Lower leg skin (tissue), 4 donors: ENCODE measurements around the gene LCT. TPM values are rescaled to one million over a fixed set of nuclear protein-coding genes. Genes with fewer than 3 reads are reported as not detected.
A peak's percentile ranks its signal among the peaks of the same experiment; 100 is the strongest.

Source experiments
- DNase-seq, 2 donors: peaks; one replicate each; pipeline ENCODE4 v3.0.0-alpha.2; 2019; ENCODE audit warnings: low spot score in 2 of 2
- H3K4me3 ChIP-seq: fragments of 200-600 bp; sonication (generic); 2 replicates; pipeline ENCODE4 v1.5.1; 2017; ENCODE audit warnings: mild to moderate bottlenecking, low read depth; ENCODE audit not compliant: poor library complexity, severe bottlenecking
- POLR2A ChIP-seq, 2 donors: fragments of 450-650 bp; IDR thresholded peaks; one replicate each; pipeline ENCODE4 v1.6.1; 2016 to 2017; ENCODE audit warnings: antibody characterized with exemption in 2 of 2, mild to moderate bottlenecking in 1 of 2, moderate library complexity in 1 of 2
- WGBS, 2 donors: methylation state at CpG; one replicate each; pipeline ENCODE4 v1.1.5; 2018; 5-methylcytosine and 5-hydroxymethylcytosine counted together
- intact Hi-C: fragments of 100-400 bp; cut with DNase I; formaldehyde crosslinking; loops from one replicate; pipeline ENCODE4 v1.15.0; 2023; ENCODE audit warnings: low total_unique reads
- total RNA-seq, 4 donors: library from RNA; depleted of rRNA; stranded (reverse); fragments of >200 nt; gene quantifications; one replicate each; pipeline ENCODE4 v1.1.0, GENCODE V29; 2016
- TF ChIP-seq, protein P1 (sequence below), 3 donors: fragments of 450-650 bp; IDR thresholded peaks; one replicate each; pipeline ENCODE4 v1.5.1; 2016; ENCODE audit warnings: antibody characterized with exemption in 3 of 3, mild to moderate bottlenecking in 3 of 3, moderate library complexity in 2 of 3

Gene LCT
- total RNA-seq, 4 donors from 2014 or later, result 0.03 to 0.15 TPM; not detected in 2

GRCh38 chr2:135792401-135793150 lies 44.4 kb downstream of the LCT start:
- DNase-seq, result peak in 1 of 2 donors; percentile 67
- intact Hi-C loops, result no loop called here
- no peak overlapping the region for H3K4me3 ChIP-seq
- 74 to 84% methylated on average over 7 of the region's 7 CpGs for WGBS, 2 donors
- no peak for TF ChIP-seq POLR2A (IDR thresholded peaks at IDR 0.05)
- TF ChIP-seq, protein P1, sequence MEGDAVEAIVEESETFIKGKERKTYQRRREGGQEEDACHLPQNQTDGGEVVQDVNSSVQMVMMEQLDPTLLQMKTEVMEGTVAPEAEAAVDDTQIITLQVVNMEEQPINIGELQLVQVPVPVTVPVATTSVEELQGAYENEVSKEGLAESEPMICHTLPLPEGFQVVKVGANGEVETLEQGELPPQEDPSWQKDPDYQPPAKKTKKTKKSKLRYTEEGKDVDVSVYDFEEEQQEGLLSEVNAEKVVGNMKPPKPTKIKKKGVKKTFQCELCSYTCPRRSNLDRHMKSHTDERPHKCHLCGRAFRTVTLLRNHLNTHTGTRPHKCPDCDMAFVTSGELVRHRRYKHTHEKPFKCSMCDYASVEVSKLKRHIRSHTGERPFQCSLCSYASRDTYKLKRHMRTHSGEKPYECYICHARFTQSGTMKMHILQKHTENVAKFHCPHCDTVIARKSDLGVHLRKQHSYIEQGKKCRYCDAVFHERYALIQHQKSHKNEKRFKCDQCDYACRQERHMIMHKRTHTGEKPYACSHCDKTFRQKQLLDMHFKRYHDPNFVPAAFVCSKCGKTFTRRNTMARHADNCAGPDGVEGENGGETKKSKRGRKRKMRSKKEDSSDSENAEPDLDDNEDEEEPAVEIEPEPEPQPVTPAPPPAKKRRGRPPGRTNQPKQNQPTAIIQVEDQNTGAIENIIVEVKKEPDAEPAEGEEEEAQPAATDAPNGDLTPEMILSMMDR (IDR thresholded peaks at IDR 0.05), result no peak

DNA sequence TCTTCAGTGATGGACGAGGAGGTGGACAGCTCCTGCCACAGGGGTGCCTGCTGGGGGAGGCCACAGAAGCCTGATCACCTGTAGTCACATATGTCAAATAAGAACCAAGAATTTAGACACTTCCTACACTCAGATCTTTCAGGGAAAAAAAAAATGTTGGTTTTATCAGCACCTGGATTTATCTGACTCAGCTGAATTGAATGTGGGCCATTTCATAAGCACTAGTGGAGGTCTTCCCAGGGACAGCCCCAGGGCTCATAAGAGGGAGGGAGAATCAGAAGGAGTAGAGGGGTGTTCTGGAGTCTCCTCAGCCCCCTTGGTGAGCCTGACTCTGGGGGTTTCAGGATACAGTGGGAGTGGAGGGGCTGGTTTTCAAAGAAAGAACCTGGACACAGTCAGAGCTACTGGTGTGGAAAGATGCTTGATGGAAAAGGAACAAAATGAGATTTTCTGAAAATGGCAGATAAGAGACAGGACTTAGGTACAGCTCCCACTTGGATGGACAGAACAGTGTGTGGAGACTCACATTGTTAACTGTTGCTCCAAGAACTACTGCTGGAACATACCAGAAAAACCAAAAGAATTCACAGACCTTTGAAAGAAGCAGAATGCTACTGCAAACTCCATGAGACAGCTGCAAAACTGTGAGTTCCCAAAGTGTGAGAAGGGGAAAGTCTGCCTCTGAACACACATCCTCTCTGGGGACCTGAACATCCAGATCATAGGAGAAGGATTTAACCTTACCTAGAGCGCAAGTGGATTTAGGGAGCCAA lies 45.4 kb downstream of the LCT start:
- WGBS, 2 donors, result 92 to 94% methylated on average over 2 of the region's 2 CpGs
- intact Hi-C loops, result no loop called here
- H3K4me3 ChIP-seq, result no peak overlapping the region
- DNase-seq, result no peak
- TF ChIP-seq, protein P1 (IDR thresholded peaks at IDR 0.05), result no peak

- intact Hi-C loops, result no loop called here
- WGBS, 2 donors, result 94 to 97% methylated on average over 10 of the region's 10 CpGs
- TF ChIP-seq, protein P1 (IDR thresholded peaks at IDR 0.05), result no peak
- DNase-seq, result peak in 1 of 2 donors; percentile 74
- H3K4me3 ChIP-seq, result no peak overlapping the region
Observed at GRCh38 chr2:135790423-135790822, 46.6 kb downstream of the LCT start.

- WGBS, 2 donors, result 90 to 96% methylated on average over 5 of the region's 5 CpGs
- no peak overlapping the region for H3K4me3 ChIP-seq
- no peak for DNase-seq
- intact Hi-C loops, result no loop called here
- TF ChIP-seq, protein P1 (IDR thresholded peaks at IDR 0.05), result no peak
- TF ChIP-seq POLR2A (IDR thresholded peaks at IDR 0.05), result no peak
Observed at GRCh38 chr2:135786823-135787222, 50.2 kb downstream of the LCT start.

DNA sequence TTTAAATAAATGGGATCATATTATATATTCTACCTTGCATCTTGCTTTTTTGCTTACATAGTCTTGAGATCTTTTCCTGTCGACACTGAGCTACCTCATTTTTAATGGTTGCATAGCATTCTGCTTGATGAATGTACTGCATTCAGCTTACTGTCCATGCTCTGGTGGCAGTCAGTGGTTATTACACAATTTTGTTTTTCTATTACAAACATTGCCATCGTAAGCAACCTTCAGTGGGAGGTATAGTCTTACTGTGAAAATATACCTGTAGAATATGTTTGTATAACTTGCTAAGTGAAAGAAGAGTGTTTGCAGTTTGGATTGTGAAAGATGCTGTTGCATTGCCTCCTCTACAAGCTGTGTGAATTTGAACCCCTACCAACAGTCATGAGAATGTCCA lies 52.0 kb downstream of the LCT start:
- 90 to 91% methylated on average over 2 of the region's 2 CpGs for WGBS, 2 donors
- intact Hi-C loops, result no loop called here
- H3K4me3 ChIP-seq, result no peak overlapping the region
- TF ChIP-seq, protein P1 (IDR thresholded peaks at IDR 0.05), result no peak
- no peak for TF ChIP-seq POLR2A (IDR thresholded peaks at IDR 0.05)
- no peak for DNase-seq
